Adipocyte (in vitro differentiated cells): ENCODE measurements around the gene ZBTB16.

Source experiments
- DNase-seq: peaks from one replicate; pipeline ENCODE4 v3.0.0-alpha.2; 2015; ENCODE audit warnings: low read depth
- H3K27me3 ChIP-seq: replicated peaks from 2 replicates; pipeline ENCODE4 v1.7.0; 2013; ENCODE audit warnings: mild to moderate bottlenecking, low read length, moderate library complexity; ENCODE audit not compliant: control insufficient read depth, insufficient read depth
- H3K36me3 ChIP-seq: 2 replicates; pipeline ENCODE4 v1.7.0; 2013; ENCODE audit warnings: low read length, mild to moderate bottlenecking, moderate library complexity; ENCODE audit not compliant: control insufficient read depth, insufficient read depth, severe bottlenecking
- H3K4me1 ChIP-seq: 2 replicates; pipeline ENCODE4 v1.7.0; 2013; ENCODE audit warnings: mild to moderate bottlenecking, low read length, moderate library complexity; ENCODE audit not compliant: control insufficient read depth, insufficient read depth
- H3K4me3 ChIP-seq: 2 replicates; pipeline ENCODE4 v1.7.0; 2013; ENCODE audit warnings: mild to moderate bottlenecking, low read length, moderate library complexity
- H3K9ac ChIP-seq: 2 replicates; pipeline ENCODE4 v1.7.0; 2013; ENCODE audit warnings: mild to moderate bottlenecking, low read length, moderate library complexity
- H3K9me3 ChIP-seq: 2 replicates; pipeline ENCODE4 v1.7.0; 2013; ENCODE audit warnings: mild to moderate bottlenecking, low read length, moderate library complexity; ENCODE audit not compliant: control insufficient read depth

Gene ZBTB16

DNA sequence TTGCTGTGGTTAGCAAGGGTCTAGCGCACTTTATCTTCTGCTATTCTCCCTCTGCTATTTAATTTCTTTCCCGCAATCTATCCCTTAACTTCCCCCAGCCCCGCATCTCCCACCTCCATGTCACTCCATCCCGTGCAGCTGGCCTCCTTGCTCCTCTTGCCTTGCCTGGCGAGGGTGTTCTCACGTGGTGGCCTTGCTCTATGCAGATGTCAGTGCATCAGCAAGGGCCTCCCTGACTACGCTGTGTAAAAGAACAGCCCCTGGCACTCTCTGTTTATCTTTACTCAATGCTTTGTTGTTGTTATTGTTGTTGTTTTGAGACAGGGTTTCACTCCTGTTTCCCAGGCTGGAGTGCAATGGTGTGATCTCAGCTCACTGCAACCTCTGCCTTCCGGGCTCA is 122.2 kb downstream of the ZBTB16 start:
- Histone ChIP-seq H3K4me1 (peaks cover 74% of the 10 kb centered on the region), H3K27me3 (no peaks in the 10 kb centered on the region), H3K9ac (peak overlapping the region; percentile 94)

DNA sequence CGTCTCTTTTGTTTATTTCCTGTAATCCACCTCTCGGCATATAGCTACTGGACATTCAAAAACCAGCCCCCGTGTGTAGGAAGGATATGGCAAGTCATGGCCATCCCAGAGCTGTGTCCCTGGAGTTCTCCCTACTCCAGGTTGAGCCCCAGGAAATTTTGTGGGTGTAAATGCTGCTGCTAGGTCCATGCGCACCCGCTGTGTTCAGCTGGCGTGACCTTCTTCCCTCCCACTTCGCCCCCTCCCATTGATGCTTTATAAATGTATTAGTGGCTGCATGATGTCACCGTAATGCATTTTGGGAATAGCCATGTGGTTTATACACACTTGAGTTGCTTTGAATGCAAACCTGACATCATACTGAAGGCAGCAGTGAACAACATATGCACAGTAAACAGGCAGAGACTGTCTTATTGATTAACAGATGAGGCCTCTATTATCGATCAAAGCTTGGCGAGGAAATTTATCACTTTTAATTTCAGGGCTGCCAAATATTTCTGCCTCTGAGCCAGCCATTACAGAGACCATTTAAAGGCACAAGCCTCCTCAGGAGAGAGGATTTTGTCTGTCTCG is 123.0 kb downstream of the ZBTB16 start:
- Histone ChIP-seq H3K4me1 (peaks cover 68% of the 10 kb centered on the region), H3K9me3 (no peaks in the 10 kb centered on the region), H3K36me3 (peaks cover 46% of the 10 kb centered on the region), H3K9ac (peak overlapping the region; percentile 94), H3K4me3 (no peak overlapping the region), H3K27me3 (no peaks in the 10 kb centered on the region)
- no peak for DNase-seq

More for the DNA sequence above, 122.2 kb downstream of the ZBTB16 start:
- Histone ChIP-seq H3K9me3 (no peaks in the 10 kb centered on the region), H3K4me3 (no peak overlapping the region), H3K36me3 (peaks cover 40% of the 10 kb centered on the region)
- no peak for DNase-seq

DNA sequence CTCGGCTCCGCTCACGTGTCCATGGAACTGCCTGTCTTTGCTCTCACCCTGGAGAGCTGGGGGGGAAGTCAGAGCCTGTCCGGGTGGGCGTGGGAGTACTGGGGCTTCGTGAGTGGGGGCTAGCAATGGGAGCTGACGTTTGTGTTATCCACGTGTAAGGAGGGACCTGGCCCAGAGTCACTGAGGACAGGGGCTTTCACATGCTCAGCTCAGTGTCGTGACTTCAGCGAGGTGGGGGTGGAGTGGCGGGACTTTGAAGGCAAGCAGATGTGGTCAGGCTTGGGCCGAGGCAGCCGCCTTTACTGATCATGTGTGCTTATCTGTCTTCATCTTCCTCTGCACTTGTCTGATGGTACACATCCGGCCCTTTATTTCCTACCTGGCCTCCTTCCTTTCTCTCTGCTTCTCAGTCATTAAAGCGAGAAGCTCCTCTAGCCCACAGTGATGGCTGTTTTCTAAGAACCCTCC is 123.6 kb downstream of the ZBTB16 start:
- Histone ChIP-seq H3K4me3 (no peak overlapping the region), H3K27me3 (no peaks in the 10 kb centered on the region), H3K9ac (peak overlapping the region; percentile 94), H3K36me3 (peaks cover 47% of the 10 kb centered on the region), H3K9me3 (no peaks in the 10 kb centered on the region), H3K4me1 (peaks cover 63% of the 10 kb centered on the region)
- no peak for DNase-seq

DNA sequence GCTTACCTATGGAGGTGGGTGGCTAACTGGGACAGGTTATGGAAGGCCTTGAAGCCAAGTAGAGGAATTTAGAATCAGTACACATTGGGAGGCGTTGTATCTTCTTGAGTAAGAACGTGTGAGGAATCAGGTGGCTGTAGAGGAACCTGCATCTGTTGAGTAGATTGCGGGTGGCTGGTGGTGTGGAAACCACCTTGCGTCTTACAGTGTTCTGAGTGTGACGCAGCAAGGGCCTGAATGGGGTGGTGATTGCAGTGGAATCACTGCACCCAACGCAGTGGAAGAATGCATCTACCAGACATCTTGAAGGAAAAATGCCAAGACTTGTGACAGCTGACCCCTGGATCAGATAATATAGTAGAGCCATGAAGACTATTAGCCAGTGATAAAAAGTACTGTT is 125.9 kb downstream of the ZBTB16 start:
- no peak for DNase-seq
- H3K4me3 ChIP-seq = no peak overlapping the region
- H3K27me3 ChIP-seq = no peaks in the 10 kb centered on the region
- H3K36me3 ChIP-seq = peaks cover 70% of the 10 kb centered on the region
- H3K9me3 ChIP-seq = no peaks in the 10 kb centered on the region
- peaks cover 44% of the 10 kb centered on the region for H3K4me1 ChIP-seq
- no peak overlapping the region for H3K9ac ChIP-seq

DNA sequence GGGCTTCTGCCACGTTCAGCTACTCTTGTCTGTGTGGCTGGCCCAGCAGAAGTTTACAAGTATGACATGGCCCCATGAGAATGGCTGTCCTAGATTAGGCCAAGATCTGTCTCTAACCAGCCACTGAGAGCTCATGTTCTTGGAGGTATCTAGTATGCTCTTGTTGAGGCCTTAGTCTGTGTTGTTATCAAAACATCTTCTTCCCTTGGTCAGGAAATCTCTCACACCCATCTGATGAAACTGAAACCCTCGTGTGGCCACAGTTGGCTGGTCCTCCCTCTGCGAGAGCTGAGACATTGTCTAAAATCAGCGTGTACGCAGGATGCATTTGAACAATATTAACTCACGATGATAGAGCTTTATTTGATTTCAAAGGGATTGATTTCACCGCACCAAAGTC is 127.7 kb downstream of the ZBTB16 start:
- Histone ChIP-seq H3K4me1 (peaks cover 27% of the 10 kb centered on the region), H3K27me3 (no peaks in the 10 kb centered on the region), H3K36me3 (peaks cover 80% of the 10 kb centered on the region), H3K9me3 (peaks cover 13% of the 10 kb centered on the region), H3K9ac (no peak overlapping the region), H3K4me3 (no peak overlapping the region)
- no peak for DNase-seq

DNA sequence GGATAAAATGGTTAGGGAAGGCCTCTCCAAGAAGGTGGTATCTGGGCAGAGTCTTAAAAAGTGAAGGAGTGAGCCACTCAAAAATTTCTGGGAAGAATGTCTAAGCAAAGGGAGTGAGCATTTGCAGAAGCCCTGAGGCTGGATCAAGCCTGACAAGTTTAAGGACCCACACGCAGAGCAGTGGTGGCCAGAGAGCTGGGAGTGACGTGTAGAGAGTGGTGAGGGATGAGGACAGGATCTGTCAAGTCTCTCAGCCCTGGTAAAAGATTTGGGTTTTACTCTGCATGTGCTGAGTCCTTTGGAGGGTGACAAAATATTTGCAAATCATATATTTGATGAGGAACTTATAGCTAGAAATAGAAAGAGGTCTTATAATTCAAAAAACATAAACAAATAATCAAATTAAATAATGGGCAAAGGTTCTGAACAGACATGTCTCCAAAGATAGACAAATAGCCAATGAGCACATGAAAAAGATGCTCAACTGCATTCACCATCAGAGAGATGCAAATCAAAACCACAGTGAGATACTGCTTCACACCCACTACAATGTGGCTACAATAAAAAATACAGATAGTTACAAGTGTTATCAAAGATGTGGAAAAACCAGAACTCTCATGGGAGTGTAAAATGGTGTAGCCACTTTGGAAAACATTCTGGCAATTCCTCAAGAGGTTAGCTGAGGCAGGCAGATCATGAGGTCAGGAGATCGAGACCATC is 129.5 kb downstream of the ZBTB16 start:
- no peak for DNase-seq
- H3K27me3 ChIP-seq = no peaks in the 10 kb centered on the region
- peaks cover 96% of the 10 kb centered on the region for H3K36me3 ChIP-seq

DNA sequence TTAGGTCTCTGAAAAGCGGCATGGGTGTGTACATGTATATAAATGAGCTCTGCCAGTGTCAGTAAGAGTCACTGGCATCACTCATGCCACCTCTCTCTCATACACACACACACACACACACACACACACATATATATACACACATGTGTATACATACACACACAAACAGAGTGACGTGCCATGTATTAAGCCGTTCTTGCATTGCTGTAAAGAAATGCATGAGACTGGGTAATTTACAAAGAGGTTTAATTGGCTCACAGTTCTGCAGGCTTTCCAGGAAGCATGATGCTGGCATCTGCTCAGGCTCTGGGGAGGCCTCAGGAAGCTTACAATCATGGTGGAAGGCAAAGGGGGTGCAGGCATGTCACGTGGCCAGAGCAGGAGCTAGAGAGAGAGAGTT is 131.1 kb downstream of the ZBTB16 start:
- peaks cover 90% of the 10 kb centered on the region for H3K36me3 ChIP-seq
- no peak overlapping the region for H3K4me3 ChIP-seq
- H3K9ac ChIP-seq = no peak overlapping the region
- peaks cover 33% of the 10 kb centered on the region for H3K4me1 ChIP-seq
- H3K9me3 ChIP-seq = peaks cover 14% of the 10 kb centered on the region
- DNase-seq = no peak
- H3K27me3 ChIP-seq = no peaks in the 10 kb centered on the region

More for the DNA sequence above, 129.5 kb downstream of the ZBTB16 start:
- peaks cover 19% of the 10 kb centered on the region for H3K4me1 ChIP-seq
- no peak overlapping the region for H3K4me3 ChIP-seq
- peaks cover 14% of the 10 kb centered on the region for H3K9me3 ChIP-seq
- H3K9ac ChIP-seq = no peak overlapping the region

DNA sequence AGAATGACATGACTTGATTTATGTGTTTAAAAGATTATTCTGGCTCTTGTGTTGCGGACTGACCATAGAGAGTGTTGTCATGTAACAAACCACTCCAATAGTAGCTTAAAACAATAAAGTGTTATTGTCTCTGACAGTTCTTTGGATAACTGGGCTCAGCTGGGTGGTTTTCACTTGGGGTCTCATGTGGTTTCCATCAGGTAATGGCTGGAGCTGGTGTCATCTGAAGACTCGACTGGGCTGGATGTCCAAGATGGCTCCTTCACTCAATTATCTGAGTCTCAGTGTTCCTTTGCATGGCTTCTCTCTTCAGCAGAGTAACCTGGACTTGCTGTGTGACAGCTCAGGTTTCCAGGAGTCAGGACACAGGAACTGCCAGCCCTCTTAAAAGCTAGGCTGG is 132.4 kb downstream of the ZBTB16 start:
- Histone ChIP-seq H3K4me3 (no peak overlapping the region), H3K27me3 (no peaks in the 10 kb centered on the region), H3K9ac (no peak overlapping the region), H3K4me1 (peaks cover 38% of the 10 kb centered on the region), H3K36me3 (peaks cover 83% of the 10 kb centered on the region), H3K9me3 (peaks cover 14% of the 10 kb centered on the region)
- DNase-seq = no peak

DNA sequence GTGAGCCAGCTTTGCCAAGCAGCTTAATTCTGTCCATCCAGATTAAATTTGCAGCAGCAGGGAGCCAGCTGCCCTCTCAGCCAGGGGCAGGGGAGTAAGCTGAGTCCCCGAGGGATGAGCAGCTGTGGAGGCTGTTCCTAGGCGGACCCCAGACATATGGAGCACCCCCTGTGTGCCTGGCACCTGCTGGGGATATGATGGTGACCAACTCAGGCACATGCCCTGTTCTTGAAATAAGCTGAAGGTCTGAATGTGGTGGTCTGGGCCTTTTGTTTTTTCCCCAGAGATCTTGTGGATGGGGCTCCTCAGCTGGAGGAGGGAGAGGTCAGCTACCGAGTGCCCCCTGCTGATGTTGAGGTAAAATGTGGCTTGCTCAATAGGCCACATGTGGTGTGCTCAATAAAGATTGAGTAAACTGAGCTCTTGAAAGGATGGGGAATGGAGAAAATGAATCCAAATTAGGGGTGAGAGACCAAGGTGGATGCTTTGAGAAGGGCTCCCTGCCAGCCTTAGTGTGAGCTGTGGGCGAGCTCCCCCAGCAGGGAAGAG is 133.4 kb downstream of the ZBTB16 start:
- Histone ChIP-seq H3K4me1 (peaks cover 46% of the 10 kb centered on the region), H3K9ac (no peak overlapping the region), H3K27me3 (no peaks in the 10 kb centered on the region), H3K4me3 (no peak overlapping the region), H3K9me3 (peaks cover 14% of the 10 kb centered on the region), H3K36me3 (peaks cover 73% of the 10 kb centered on the region)
- no peak for DNase-seq

DNA sequence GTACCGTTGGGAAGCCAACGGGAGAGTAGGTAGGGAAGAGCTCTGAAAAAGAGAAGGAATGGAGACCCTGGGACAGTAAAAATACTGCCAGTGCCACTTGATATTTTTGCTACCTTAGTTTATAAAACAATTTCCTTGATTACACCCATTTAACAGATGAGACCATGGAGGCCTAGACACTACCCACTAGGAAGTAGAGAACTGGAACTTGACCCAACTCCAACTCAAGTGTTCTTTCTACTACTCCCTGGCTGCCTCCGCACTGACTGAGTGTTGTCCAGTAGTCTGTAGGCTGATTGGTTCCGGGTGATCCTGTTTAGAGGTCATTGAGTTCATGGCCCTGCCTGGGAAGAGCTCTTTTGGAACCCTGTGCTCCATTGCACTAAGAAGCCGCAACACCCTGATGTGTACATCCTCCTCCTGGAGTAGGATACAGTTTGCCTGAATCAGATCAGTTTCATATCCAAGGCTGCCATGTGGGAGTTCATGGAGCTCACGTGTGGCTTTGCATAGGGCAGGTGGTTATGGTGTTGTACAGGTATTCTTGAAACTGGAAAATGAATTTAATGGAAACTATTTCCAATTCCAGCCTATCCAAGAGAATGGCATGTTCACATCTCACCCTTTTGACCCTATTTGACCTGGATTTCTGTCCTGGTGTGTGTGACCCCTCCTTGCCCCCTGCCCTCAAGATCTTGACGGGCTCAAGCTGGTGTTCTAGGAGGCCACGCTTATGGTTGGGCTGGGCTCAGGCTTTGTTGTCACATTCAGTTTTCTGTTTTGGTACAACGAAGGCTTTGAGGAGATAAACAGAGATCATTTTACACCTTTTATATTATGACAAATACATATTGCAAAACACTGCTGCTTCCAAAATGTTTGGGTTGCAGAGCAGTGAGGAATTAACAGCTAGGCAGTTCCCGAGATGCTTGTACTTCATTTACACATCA is 134.5 kb downstream of the ZBTB16 start:
- Histone ChIP-seq H3K9me3 (peaks cover 14% of the 10 kb centered on the region), H3K4me1 (peaks cover 56% of the 10 kb centered on the region), H3K36me3 (peaks cover 62% of the 10 kb centered on the region), H3K9ac (peak overlapping the region; percentile 89), H3K27me3 (no peaks in the 10 kb centered on the region), H3K4me3 (no peak overlapping the region)
- DNase-seq = peak; percentile 60

DNA sequence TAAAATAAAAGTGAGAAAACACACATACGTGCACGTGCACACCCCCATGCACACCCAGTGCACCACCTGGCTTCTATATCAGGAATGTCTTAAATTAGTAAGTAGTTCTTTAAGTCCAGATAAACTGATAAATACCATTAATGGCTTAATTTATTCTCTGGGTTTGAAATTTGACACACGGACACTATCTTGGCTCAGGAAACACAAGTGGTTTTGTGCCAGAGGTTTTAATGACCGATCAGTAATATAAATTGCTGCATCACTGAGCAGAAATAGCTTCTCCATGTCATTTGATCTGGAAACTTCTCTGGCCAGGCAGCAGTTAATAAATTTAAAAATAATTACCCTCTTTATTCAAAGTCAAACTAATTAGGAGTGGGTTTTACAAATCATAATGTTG is 135.2 kb downstream of the ZBTB16 start:
- Histone ChIP-seq H3K9ac (peak overlapping the region; percentile 89), H3K9me3 (peaks cover 14% of the 10 kb centered on the region), H3K27me3 (no peaks in the 10 kb centered on the region), H3K4me1 (peaks cover 63% of the 10 kb centered on the region), H3K4me3 (no peak overlapping the region), H3K36me3 (peaks cover 58% of the 10 kb centered on the region)
- DNase-seq = no peak
